H1 (cell line): Measurements from ENCODE around the gene TSHZ2. TPM values are rescaled to one million over a fixed set of nuclear protein-coding genes. Genes with fewer than 3 reads are reported as not detected.

Experiments used
- CTCF ChIA-PET: fragments of 300-600 bp; sonication (Branson Sonifier 250); formaldehyde crosslinking; loops from one replicate; lab custom pipeline; 2021; ENCODE audit not compliant: partially characterized antibody; lab: Charles Lee
- POLR2A ChIA-PET: fragments of 300-600 bp; sonication (Branson Sonifier 250); formaldehyde crosslinking; loops from one replicate; lab custom pipeline; 2021; ENCODE audit warnings: inconsistent platforms; ENCODE audit not compliant: partially characterized antibody; lab: Charles Lee
- DNase-seq, 2 experiments: peaks; one replicate each; pipeline versions ENCODE4 v3.0.0 to v3.0.0-alpha.2; 2010 to 2022; ENCODE audit warnings: low spot score in 2 of 2, low read depth in 1 of 2, mixed read lengths in 1 of 2
- FAIRE-seq: peaks from 2 replicates; lab custom pipeline; 2011; peaks lifted over from hg19 to GRCh38; lab: Jason Lieb, UNC
- H2AFZ ChIP-seq: 2 replicates; pipeline ENCODE4 v1.8.1; 2012; ENCODE audit warnings: low read length, inconsistent platforms
- H2AK5ac ChIP-seq: 2 replicates; pipeline ENCODE4 v1.6.1; 2013; ENCODE audit warnings: low read depth, low read length
- H2BK120ac ChIP-seq: replicated peaks from 2 replicates; pipeline ENCODE3; 2013; ENCODE audit warnings: low read depth, low read length, inconsistent platforms
- H2BK12ac ChIP-seq: 2 replicates; pipeline ENCODE4 v1.6.1; 2013; ENCODE audit warnings: low read depth, low read length
- H2BK15ac ChIP-seq: 2 replicates; pipeline ENCODE4 v1.6.1; 2013; ENCODE audit warnings: low read length
- H2BK20ac ChIP-seq: 2 replicates; pipeline ENCODE4 v1.6.1; 2013; ENCODE audit warnings: low read length
- H2BK5ac ChIP-seq: 2 replicates; pipeline ENCODE4 v1.6.1; 2013; ENCODE audit warnings: low read depth, low read length
- H3K14ac ChIP-seq: 2 replicates; pipeline ENCODE4 v1.6.1; 2013; ENCODE audit warnings: inconsistent platforms; ENCODE audit not compliant: insufficient read length
- H3K18ac ChIP-seq: 2 replicates; pipeline ENCODE4 v1.6.1; 2013; ENCODE audit warnings: low read length; ENCODE audit errors: extremely low read depth
- H3K23ac ChIP-seq: 2 replicates; pipeline ENCODE4 v1.6.1; 2013; ENCODE audit warnings: inconsistent platforms; ENCODE audit not compliant: insufficient read length
- H3K23me2 ChIP-seq: 2 replicates; pipeline ENCODE4 v1.6.1; 2013; ENCODE audit warnings: low read depth, low read length
- H3K27ac ChIP-seq: 2 replicates; pipeline ENCODE4 v1.6.1; 2011; ENCODE audit warnings: low read depth, low read length, inconsistent platforms
- H3K27me3 ChIP-seq, 4 experiments: replicated peaks in 1 of 4; 1 replicate in 1 of 4; 2 replicates in 3 of 4; pipeline versions ENCODE4 v1.6.1 to v1.8.1; 2011 to 2013; ENCODE audit warnings: low read length in 3 of 4, mild to moderate bottlenecking in 3 of 4, inconsistent platforms in 2 of 4, mixed read lengths in 2 of 4, moderate library complexity in 1 of 4; ENCODE audit not compliant: control insufficient read depth in 3 of 4, insufficient read depth in 3 of 4; ENCODE audit errors: extremely low read depth in 1 of 4
- H3K36me3 ChIP-seq, 4 experiments: 2 replicates each; pipeline versions ENCODE4 v1.6.1 to v1.8.1; 2011 to 2013; ENCODE audit warnings: mild to moderate bottlenecking in 4 of 4, low read length in 3 of 4, moderate library complexity in 2 of 4, control low read depth in 1 of 4, inconsistent platforms in 1 of 4; ENCODE audit not compliant: insufficient read depth in 4 of 4, control insufficient read depth in 2 of 4
- H3K4ac ChIP-seq: replicated peaks from 2 replicates; pipeline ENCODE3; 2013; ENCODE audit warnings: low read length, low read depth, mixed read lengths, inconsistent platforms; ENCODE audit not compliant: insufficient read length
- H3K4me1 ChIP-seq, 4 experiments: replicated peaks in 1 of 4; 1 replicate in 1 of 4; 2 replicates in 3 of 4; pipeline versions ENCODE4 v1.6.1 to v1.8.1; 2011 to 2013; ENCODE audit warnings: low read length in 3 of 4, inconsistent platforms in 2 of 4, mixed read lengths in 1 of 4; ENCODE audit not compliant: insufficient read depth in 4 of 4, control insufficient read depth in 3 of 4
- H3K4me2 ChIP-seq, 2 experiments: 2 replicates each; pipeline versions ENCODE4 v1.6.1 to v1.8.1; 2011 to 2013; ENCODE audit warnings: low read depth in 2 of 2, low read length in 2 of 2, control low read depth in 1 of 2, inconsistent platforms in 1 of 2, mild to moderate bottlenecking in 1 of 2; ENCODE audit not compliant: insufficient read depth in 1 of 2
- H3K4me3 ChIP-seq, 4 experiments: fragments of 200-600, 300-600 bp in 1 of 4; sonication (generic), shearing (Covaris generic), sonication (Bioruptor Twin) in 1 of 4; 2 replicates each; pipeline versions ENCODE4 v1.5.1 to v1.8.1; 2011 to 2016; ENCODE audit warnings: low read length in 4 of 4, low read depth in 3 of 4, control low read depth in 2 of 4, inconsistent platforms in 2 of 4, mild to moderate bottlenecking in 2 of 4, mixed read lengths in 1 of 4, moderate library complexity in 1 of 4; ENCODE audit not compliant: insufficient read depth in 2 of 4; ENCODE audit errors: extremely low read depth in 1 of 4
- H3K56ac ChIP-seq: replicated peaks from 2 replicates; pipeline ENCODE3; 2013; ENCODE audit warnings: low read depth, mild to moderate bottlenecking, mixed read lengths, low read length, inconsistent platforms; ENCODE audit not compliant: insufficient read length
- H3K79me1 ChIP-seq: 2 replicates; pipeline ENCODE4 v1.6.1; 2013; ENCODE audit warnings: low read depth, low read length, control low read depth
- H3K79me2 ChIP-seq, 2 experiments: 2 replicates each; pipeline versions ENCODE4 v1.6.1 to v1.8.1; 2012 to 2013; ENCODE audit warnings: low read length in 2 of 2, mild to moderate bottlenecking in 2 of 2, inconsistent platforms in 1 of 2; ENCODE audit not compliant: insufficient read depth in 2 of 2, control insufficient read depth in 1 of 2
- H3K9ac ChIP-seq, 4 experiments: replicated peaks in 1 of 4; 1 replicate in 1 of 4; 2 replicates in 3 of 4; pipeline versions ENCODE4 v1.6.1 to v1.8.1; 2011 to 2013; ENCODE audit warnings: low read depth in 3 of 4, low read length in 3 of 4, control low read depth in 2 of 4, mild to moderate bottlenecking in 2 of 4, moderate library complexity in 2 of 4, inconsistent platforms in 1 of 4; ENCODE audit errors: extremely low read depth in 1 of 4
- H3K9me3 ChIP-seq, 2 experiments: 2 replicates each; pipeline versions ENCODE4 v1.6.1 to v1.8.1; 2012 to 2013; ENCODE audit warnings: mild to moderate bottlenecking in 2 of 2, moderate library complexity in 2 of 2, control low read depth in 1 of 2, inconsistent platforms in 1 of 2, low read depth in 1 of 2, low read length in 1 of 2, mixed read lengths in 1 of 2; ENCODE audit not compliant: insufficient read depth in 2 of 2
- H4K20me1 ChIP-seq, 2 experiments: replicated peaks in 1 of 2; 2 replicates each; pipeline versions ENCODE3 to v1.8.1; 2011 to 2013; ENCODE audit warnings: inconsistent platforms in 2 of 2, low read length in 2 of 2, mild to moderate bottlenecking in 1 of 2; ENCODE audit not compliant: insufficient read depth in 2 of 2, control insufficient read depth in 1 of 2
- H4K5ac ChIP-seq: 2 replicates; pipeline ENCODE4 v1.6.1; 2013; ENCODE audit warnings: low read length, low read depth, mixed read lengths, inconsistent platforms; ENCODE audit not compliant: insufficient read length
- H4K8ac ChIP-seq: 2 replicates; pipeline ENCODE4 v1.8.0; 2013; ENCODE audit warnings: mild to moderate bottlenecking, moderate library complexity, low read length, inconsistent platforms; ENCODE audit not compliant: insufficient read depth; ENCODE audit errors: extremely low read depth
- H4K91ac ChIP-seq: replicated peaks from 2 replicates; pipeline ENCODE3; 2013; ENCODE audit warnings: low read length, mixed read lengths, inconsistent platforms; ENCODE audit not compliant: insufficient read length
- ASH2L ChIP-seq: fragments of 200-600, 300-600 bp; sonication (generic); IDR thresholded peaks from one replicate; pipeline ENCODE4 v1.7.1; 2017; ENCODE audit warnings: low read length
- WGBS, 2 experiments: shearing (Covaris generic) in 1 of 2; methylation state at CpG; one replicate each; pipeline versions ENCODE4 v1.1.6 to v1.1.7; 2013 to 2015; ENCODE audit warnings: low lambda C conversion rate in 2 of 2, mixed read lengths in 2 of 2, inconsistent platforms in 1 of 2, low coverage in 1 of 2, missing lambda C conversion rate in 1 of 2; ENCODE audit not compliant: insufficient replicate concordance in 2 of 2, insufficient coverage in 1 of 2, insufficient read length in 1 of 2; ENCODE audit errors: extremely low coverage in 1 of 2, missing lambda C conversion rate in 1 of 2; 5-methylcytosine and 5-hydroxymethylcytosine counted together
- polyA plus RNA-seq, 7 experiments: library from polyadenylated mRNA; depleted of rRNA in 3 of 7; stranded (reverse) in 5 of 7; unstranded in 2 of 7; fragments of >200 nt in 5 of 7; fragments of 200-250 nt in 2 of 7; gene quantifications; 1 replicate in 5 of 7; 2 replicates in 1 of 7; 4 replicates in 1 of 7; pipeline versions ENCODE4 v1.2.1 to v1.2.3, GENCODE V29; 2011 to 2013; ENCODE audit warnings: missing spikeins in 2 of 7, mixed read lengths in 2 of 7
- total RNA-seq: library from RNA; stranded (reverse); fragmentation: NEBNext Ultra II Directional; extraction: Animal tissue kit (Norgen Biotek cat#: 25700); gene quantifications from 2 replicates; pipeline ENCODE4 v1.2.1, GENCODE V29; 2021

The TSHZ2 gene
- total and polyA plus RNA-seq, 2 of the 8 experiments (the other 6 are each of a cell fraction or from before 2014, with no cell fraction given): 0.14 to 0.30 TPM

- Histone ChIP-seq H3K14ac (no peak overlapping the region), H2BK12ac (no peak overlapping the region), H3K4me3 (no peak overlapping the region), H3K9ac (no peak overlapping the region), H4K20me1 (no peaks in the 10 kb centered on the region), H3K18ac (no peak overlapping the region), H2BK120ac (no peak overlapping the region), H3K79me2 (no peaks in the 10 kb centered on the region), H2BK5ac (no peak overlapping the region), H3K23ac (no peak overlapping the region), H3K36me3 (no peaks in the 10 kb centered on the region), H3K4me2 (no peak overlapping the region), H3K23me2 (no peaks in the 10 kb centered on the region), H2AK5ac (no peak overlapping the region)
- DNase-seq: no peak
- TF ChIP-seq ASH2L: no peak
- TF ChIP-seq, all 59 proteins: peak for 0
- 96% methylated on average over 6 of the region's 6 CpGs; no CpG with 5 or more reads in 1 of the 2 experiments for WGBS, 2 experiments
- H3K56ac ChIP-seq: no peak overlapping the region
- no peak overlapping the region for H3K4ac ChIP-seq
- no peaks in the 10 kb centered on the region for H3K79me1 ChIP-seq
- no peaks in the 10 kb centered on the region for H3K9me3 ChIP-seq
- no peak overlapping the region for H4K91ac ChIP-seq
- H4K8ac ChIP-seq: no peak overlapping the region
- no peak overlapping the region for H2BK20ac ChIP-seq
- H3K4me1 ChIP-seq: peaks cover 0 to 6% (median 0%) of the 10 kb centered on the region in 4 experiments; a peak in 1 of 7 replicates
- no peak overlapping the region for H3K27ac ChIP-seq
- no peak for FAIRE-seq
- no peaks in the 10 kb centered on the region for H3K27me3 ChIP-seq
- no peak overlapping the region for H2BK15ac ChIP-seq
- ChIA-PET POLR2A (no interaction called here), CTCF (interaction anchor here (0.7 to 1.4 kb wide), 4 partner anchors 9 to 186 kb away, joined by 3 to 5 read pairs (median 3); no protein-coding TSS in a partner anchor)
- no peak overlapping the region for H2AFZ ChIP-seq
- H4K5ac ChIP-seq: no peak overlapping the region
Measured at GRCh38 chr20:53171065-53171464, 198.9 kb downstream of the TSHZ2 start.
